ENCODE results near the gene AMFR. TPM values are rescaled to one million over a fixed set of nuclear protein-coding genes. Genes with fewer than 3 reads are reported as not detected.

Gene AMFR
- total RNA-seq, 1 donor from 2014 or later = 136 TPM

DNA sequence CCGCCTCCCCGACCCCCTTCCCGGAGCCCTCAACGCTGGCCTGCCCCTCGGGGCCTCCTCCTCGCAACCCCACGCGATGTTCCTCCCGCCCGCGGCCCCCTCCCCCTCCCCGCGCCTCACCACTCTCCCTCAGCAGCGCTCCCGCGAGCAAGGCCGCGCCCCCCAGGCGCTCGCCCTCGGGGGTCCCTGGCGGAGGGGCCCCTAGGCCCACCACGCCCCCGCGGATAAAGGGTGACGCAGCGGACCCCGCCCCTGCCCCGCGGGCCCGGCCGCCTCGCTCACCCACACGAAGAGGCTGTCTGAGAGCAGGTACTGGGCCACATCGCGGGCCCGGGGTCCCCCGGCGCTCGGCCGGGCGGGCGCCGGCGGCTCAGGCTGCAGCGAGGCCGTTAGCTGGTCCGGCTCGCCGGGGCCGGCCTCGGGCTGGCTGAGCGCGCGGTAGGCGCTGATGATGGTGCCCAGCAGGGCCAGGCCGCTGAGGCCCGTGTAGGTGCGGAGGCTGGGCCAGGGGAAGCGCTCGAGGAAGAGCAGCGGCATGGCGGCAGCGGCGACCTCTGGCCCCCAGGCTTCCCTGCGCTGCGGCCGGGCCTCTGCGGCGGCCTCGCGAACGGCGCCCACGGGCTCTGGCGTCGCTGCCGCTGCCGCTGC lies 430 bp downstream of the AMFR start:
- Mint-ChIP-seq H3K27ac (ENCODE audit: unreplicated experiment) (peak overlapping the region; percentile 96), H3K9me3 (ENCODE audit: unreplicated experiment) (no peaks in the 10 kb centered on the region), H3K36me3 (ENCODE audit: unreplicated experiment) (no peaks in the 10 kb centered on the region), H3K4me1 (ENCODE audit: unreplicated experiment) (peaks cover 44% of the 10 kb centered on the region), H3K27me3 (ENCODE audit: unreplicated experiment) (no peaks in the 10 kb centered on the region), H3K4me3 (ENCODE audit: unreplicated experiment) (peak overlapping the region; percentile 98)
- TF ChIP-seq CTCF (IDR thresholded peaks at IDR 0.05) = no peak
- peak; percentile 87 for DNase-seq (ENCODE audit: extremely low spot score, unreplicated experiment)

DNA sequence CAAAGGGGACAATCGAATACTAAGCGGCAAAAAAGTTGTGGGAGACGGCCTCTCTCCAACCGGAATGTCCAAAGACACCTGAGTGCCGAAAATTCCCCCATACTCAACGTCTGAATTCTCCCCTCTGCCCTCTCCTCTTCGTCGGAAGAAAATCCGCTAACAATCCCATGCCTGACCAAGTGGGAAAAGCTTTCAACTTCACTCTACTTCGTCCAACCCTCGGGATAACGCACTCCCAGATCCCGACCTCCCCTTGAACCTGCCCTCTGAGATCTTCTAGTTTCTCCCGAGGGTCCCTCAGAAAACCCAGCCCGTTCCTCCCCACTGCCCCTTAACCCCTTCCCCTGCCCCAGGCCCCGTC lies 961 bp downstream of the AMFR start:
- Mint-ChIP-seq H3K36me3 (ENCODE audit: unreplicated experiment) (no peaks in the 10 kb centered on the region), H3K27me3 (ENCODE audit: unreplicated experiment) (no peaks in the 10 kb centered on the region), H3K9me3 (ENCODE audit: unreplicated experiment) (no peaks in the 10 kb centered on the region), H3K4me3 (ENCODE audit: unreplicated experiment) (peak overlapping the region; percentile 98), H3K27ac (ENCODE audit: unreplicated experiment) (peak overlapping the region; percentile 96), H3K4me1 (ENCODE audit: unreplicated experiment) (peaks cover 50% of the 10 kb centered on the region)
- no peak for DNase-seq (ENCODE audit: extremely low spot score, unreplicated experiment)
- TF ChIP-seq CTCF (IDR thresholded peaks at IDR 0.05) = no peak

DNA sequence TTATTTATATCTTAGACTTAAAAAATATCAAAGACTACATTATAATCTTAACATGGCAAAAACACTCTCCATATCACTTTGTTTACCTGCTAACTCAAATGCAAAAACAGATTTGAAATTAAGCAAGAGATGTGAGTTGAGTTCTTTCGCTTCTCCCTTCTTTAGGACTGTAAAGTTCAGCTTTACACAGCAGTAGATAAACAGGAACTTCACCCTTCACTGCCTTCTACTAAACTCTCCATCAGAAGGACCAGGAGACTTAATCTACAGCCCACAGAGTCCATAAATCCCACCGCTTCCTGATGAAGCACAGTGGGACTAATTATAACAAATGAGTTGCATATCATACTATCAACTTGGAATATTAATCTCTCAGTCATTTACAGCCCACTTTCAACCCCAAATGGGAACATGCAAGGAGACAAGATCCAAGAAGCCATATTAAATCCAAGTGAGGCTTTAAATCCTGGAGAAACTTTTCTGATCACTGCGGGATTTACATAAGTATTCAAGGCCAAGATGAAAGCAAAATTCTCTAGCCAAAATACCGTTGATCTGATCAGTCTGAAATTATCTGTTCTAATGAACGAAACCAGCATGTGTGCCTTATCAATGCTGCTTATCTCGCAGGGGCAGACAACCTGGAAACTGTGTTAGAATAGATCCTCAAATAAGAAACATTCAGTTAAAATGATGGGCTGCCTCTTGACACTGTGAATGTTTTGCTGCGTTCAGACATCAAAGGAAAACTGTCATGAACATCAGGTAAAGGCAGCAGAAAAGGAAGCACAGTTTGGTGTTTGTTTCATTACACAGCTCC lies 1.6 kb downstream of the AMFR start:
- H3K36me3 Mint-ChIP-seq (ENCODE audit: unreplicated experiment) = no peaks in the 10 kb centered on the region
- no peak for TF ChIP-seq CTCF (IDR thresholded peaks at IDR 0.05)
- H3K27me3 Mint-ChIP-seq (ENCODE audit: unreplicated experiment) = no peaks in the 10 kb centered on the region
- H3K4me3 Mint-ChIP-seq (ENCODE audit: unreplicated experiment) = peak overlapping the region; percentile 98
- H3K9me3 Mint-ChIP-seq (ENCODE audit: unreplicated experiment) = no peaks in the 10 kb centered on the region
- peak overlapping the region; percentile 96 for H3K27ac Mint-ChIP-seq (ENCODE audit: unreplicated experiment)
- no peak for DNase-seq (ENCODE audit: extremely low spot score, unreplicated experiment)
- H3K4me1 Mint-ChIP-seq (ENCODE audit: unreplicated experiment) = peaks cover 52% of the 10 kb centered on the region

DNA sequence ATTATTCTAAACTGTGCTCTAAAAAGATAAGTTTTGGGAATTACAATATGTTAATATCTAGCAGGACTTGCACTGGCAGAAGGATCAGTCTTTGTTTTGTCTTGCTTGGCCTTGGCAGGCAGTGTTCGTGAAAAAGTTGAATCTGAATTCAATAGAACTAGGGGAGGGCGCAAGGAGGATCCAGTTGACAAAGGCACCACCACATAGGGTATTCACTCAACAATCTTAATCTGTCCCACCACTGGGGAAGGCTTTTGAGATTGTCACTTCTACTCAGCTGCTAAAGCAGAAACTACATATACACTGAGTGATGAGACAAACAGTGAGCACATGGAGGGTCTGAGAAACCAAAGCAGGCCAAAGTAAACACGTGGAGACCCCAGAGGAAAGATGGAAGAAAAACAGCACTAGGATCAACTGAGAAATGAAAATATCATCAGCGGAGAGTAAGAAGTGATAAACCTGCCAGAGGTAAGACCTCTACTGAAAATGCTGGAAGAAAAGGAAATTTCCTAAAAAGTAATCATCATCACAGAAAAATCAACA lies 2.4 kb downstream of the AMFR start:
- Mint-ChIP-seq H3K9me3 (ENCODE audit: unreplicated experiment) (no peaks in the 10 kb centered on the region), H3K36me3 (ENCODE audit: unreplicated experiment) (no peaks in the 10 kb centered on the region), H3K27ac (ENCODE audit: unreplicated experiment) (peak overlapping the region; percentile 96), H3K4me3 (ENCODE audit: unreplicated experiment) (peak overlapping the region; percentile 98), H3K27me3 (ENCODE audit: unreplicated experiment) (no peaks in the 10 kb centered on the region), H3K4me1 (ENCODE audit: unreplicated experiment) (peaks cover 55% of the 10 kb centered on the region)
- DNase-seq (ENCODE audit: extremely low spot score, unreplicated experiment) = no peak
- TF ChIP-seq CTCF (IDR thresholded peaks at IDR 0.05) = no peak

All from osteocyte (in vitro differentiated cells).